Measurements from ENCODE around the gene GRHPR. TPM values are rescaled to one million over a fixed set of nuclear protein-coding genes. Genes with fewer than 3 reads are reported as not detected.

Gene GRHPR
- polyA plus RNA-seq, 2 of the 4 experiments (the other 2 are of a cell fraction), result 111 to 146 TPM

DNA sequence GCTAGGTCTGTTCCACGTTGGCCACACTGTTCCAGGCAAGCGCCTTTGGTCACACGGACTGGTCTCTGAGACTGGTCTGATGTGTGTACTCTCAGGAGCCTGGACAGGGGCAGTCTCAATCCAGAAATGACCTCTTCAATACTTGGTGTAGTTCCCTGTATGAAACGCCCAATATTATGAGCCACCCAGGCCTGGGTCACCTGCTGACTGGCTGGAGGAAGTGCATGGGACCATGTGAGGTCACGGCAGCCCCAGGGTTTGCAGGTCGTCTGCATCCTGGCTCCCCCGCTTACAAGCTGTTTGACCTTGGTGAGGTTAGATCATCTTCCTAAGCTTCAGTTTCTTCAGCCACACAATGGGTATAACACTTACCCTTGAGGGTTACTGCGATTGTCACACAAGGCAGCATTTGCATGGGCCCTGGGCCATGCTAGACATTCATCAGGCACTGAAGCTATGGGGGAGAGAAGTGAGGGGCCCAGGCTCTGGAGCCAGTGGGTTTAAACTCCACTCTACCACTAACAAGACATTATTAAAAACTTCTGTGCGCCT is 5.2 kb upstream of the GRHPR start (continued):
- no peak for TF ChIP-seq REST (IDR thresholded peaks at IDR 0.05)
- no peak for TF ChIP-seq CBX8 (IDR thresholded peaks at IDR 0.05)
- TF ChIP-seq MYC (IDR thresholded peaks at IDR 0.05; ENCODE audit: borderline replicate concordance, low read length), result no peak

DNA sequence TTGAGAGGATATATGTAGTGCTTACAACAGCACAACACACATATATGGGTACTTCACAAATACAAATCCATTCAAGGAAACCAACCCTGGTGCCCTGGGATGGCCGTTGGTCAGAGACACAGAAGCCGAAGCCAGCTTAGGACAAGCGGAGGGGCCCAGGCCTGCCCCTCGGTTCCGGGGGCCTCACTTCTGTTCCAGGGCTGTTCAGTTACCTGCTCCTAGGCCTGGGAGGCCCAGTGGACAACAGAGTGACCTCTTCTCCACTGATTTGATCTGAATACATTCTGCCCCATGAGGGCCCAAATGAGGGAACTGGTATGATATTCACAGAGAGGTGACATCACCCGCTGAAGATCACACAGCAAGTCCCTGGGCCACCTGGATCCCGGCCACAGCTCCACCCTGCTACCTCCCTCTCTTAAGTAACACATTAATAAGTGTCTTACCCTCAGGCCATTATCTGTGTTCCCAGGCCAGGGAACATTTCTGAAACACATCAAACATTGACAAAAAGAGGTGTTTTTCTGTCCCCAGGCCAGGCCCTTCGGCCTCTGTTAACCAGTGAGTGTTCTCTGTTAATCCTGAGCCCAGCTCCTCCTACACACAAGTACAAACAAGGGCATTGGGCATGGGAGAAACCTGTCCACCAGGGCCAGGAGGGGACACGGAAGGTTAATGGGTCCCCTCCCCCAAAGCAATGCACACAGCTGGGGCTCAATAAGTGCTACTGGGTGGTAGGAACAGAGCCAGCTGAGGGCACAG is 4.5 kb upstream of the GRHPR start:
- POLR2A ChIA-PET, result no interaction called here
- peak in 1 of 2 experiments; percentile 73 for DNase-seq (ENCODE audit: low read depth in 1 of 2, low spot score in 1 of 2)
- 56% methylated on average over 9 of the region's 9 CpGs for WGBS (ENCODE audit: missing lambda C conversion rate)

DNA sequence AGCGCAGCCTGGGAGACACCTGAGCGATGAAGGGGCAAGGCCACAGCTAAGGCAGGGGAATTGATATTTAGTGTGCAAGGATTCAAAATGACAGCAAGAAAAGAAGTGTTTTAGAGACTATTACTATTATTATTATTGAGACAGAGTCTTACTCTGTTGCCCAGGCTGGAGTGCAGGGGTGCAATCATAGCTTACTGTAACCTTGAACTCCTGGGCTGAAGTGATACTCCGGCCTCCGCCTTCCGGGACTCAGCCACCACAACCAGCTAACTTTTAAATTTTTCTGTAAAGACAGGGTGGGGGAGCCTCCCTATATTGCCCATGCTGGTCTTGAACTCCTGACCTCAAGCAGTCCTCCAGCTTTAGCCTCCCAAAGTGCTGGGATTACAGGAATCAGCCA is 3.3 kb upstream of the GRHPR start:
- ATAC-seq, result no peak
- CTCF ChIA-PET, result interaction anchor here (3.4 kb wide), 1 partner anchor 11 kb away, joined by 14 read pairs; no protein-coding TSS in a partner anchor

More for the DNA sequence above, 4.5 kb upstream of the GRHPR start:
- Histone ChIP-seq H3K27ac (peak overlapping the region; percentile 65 to 73), H3K9me3 (no peaks in the 10 kb centered on the region), H3K4me2 (peak overlapping the region; percentile 59), H3K4me3 (no peak overlapping the region), H3K4me1 (peaks cover 42% of the 10 kb centered on the region)
- no peak for ATAC-seq
- CTCF ChIA-PET, result interaction anchor here (1.1 to 3.4 kb wide), 5 partner anchors 8 to 48 kb away, joined by 3 to 14 read pairs (median 5); no protein-coding TSS in a partner anchor
- TF ChIP-seq RCOR1 (IDR thresholded peaks at IDR 0.05; ENCODE audit: low read depth, low read length), result no peak
- no peak for TF ChIP-seq CHD4 (IDR thresholded peaks at IDR 0.05; ENCODE audit: borderline replicate concordance)
- FAIRE-seq, result no peak

GRCh38 chr9:37420271-37421215 is 2.0 kb upstream of the GRHPR start:
- no peak overlapping the region for H3K27ac ChIP-seq
- no peaks in the 10 kb centered on the region for H3K9me3 ChIP-seq
- no peak overlapping the region for H3K4me3 ChIP-seq
- no peak for FAIRE-seq
- peaks cover 54% of the 10 kb centered on the region for H3K4me1 ChIP-seq
- no peak overlapping the region for H3K4me2 ChIP-seq
- WGBS (ENCODE audit: missing lambda C conversion rate), result 76% methylated on average over 12 of the region's 12 CpGs
- ATAC-seq, result no peak
- ChIA-PET POLR2A (no interaction called here), CTCF (interaction anchor here (0.6 to 3.4 kb wide), 3 partner anchors 10 to 1432 kb away, joined by 3 to 14 read pairs (median 3); no protein-coding TSS in a partner anchor)
- DNase-seq (ENCODE audit: low read depth in 1 of 2, low spot score in 1 of 2), result no peak
- no peak for TF ChIP-seq MAZ (IDR thresholded peaks at IDR 0.05; ENCODE audit: borderline replicate concordance, low read depth, low read length)
- no peak for TF ChIP-seq SREBF2 (IDR thresholded peaks at IDR 0.05)
- TF ChIP-seq POLR2AphosphoS2 (conservative IDR thresholded peaks at IDR 0.05; ENCODE audit: low read length), result no peak
- no peak for TF ChIP-seq MYC (IDR thresholded peaks at IDR 0.05; ENCODE audit: borderline replicate concordance, low read length)
- no peak for TF ChIP-seq NR3C1 (IDR thresholded peaks at IDR 0.05)
- no peak for TF ChIP-seq PBX3 (IDR thresholded peaks at IDR 0.05)
- TF ChIP-seq ZNF302 (CRISPR knock-in tag; IDR thresholded peaks at IDR 0.05), result no peak
- TF ChIP-seq MAFK (IDR thresholded peaks at IDR 0.05; ENCODE audit: partially characterized antibody), result no peak
- no peak for TF ChIP-seq TP53 (CRISPR knock-in tag; IDR thresholded peaks at IDR 0.05)
- TF ChIP-seq ZC3H11A (IDR thresholded peaks at IDR 0.05), result no peak
- TF ChIP-seq, protein P1, sequence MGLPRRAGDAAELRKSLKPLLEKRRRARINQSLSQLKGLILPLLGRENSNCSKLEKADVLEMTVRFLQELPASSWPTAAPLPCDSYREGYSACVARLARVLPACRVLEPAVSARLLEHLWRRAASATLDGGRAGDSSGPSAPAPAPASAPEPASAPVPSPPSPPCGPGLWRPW (IDR thresholded peaks at IDR 0.05), result no peak
- no peak for TF ChIP-seq HEYL (CRISPR knock-in tag; IDR thresholded peaks at IDR 0.05)
- no peak for TF ChIP-seq CEBPB (IDR thresholded peaks at IDR 0.05)
- no peak for TF ChIP-seq CBX8 (IDR thresholded peaks at IDR 0.05)
- no peak for TF ChIP-seq JUNB (IDR thresholded peaks at IDR 0.05)
- TF ChIP-seq REST (IDR thresholded peaks at IDR 0.05), result no peak

More for the DNA sequence above, 3.3 kb upstream of the GRHPR start:
- POLR2A ChIA-PET, result no interaction called here
- Histone ChIP-seq H3K4me3 (no peak overlapping the region), H3K9me3 (no peaks in the 10 kb centered on the region), H3K4me1 (peaks cover 52% of the 10 kb centered on the region), H3K4me2 (peak overlapping the region; percentile 59; the same call in 1 of the 3 replicates), H3K27ac (peak overlapping the region; percentile 65 to 73; a peak in 2 of 6 replicates)
- no peak for FAIRE-seq
- 92% methylated on average over 5 of the region's 5 CpGs for WGBS (ENCODE audit: missing lambda C conversion rate)
- TF ChIP-seq EHF (CRISPR knock-in tag; IDR thresholded peaks at IDR 0.05) (no peak), PHF8 (IDR thresholded peaks at IDR 0.05; ENCODE audit: borderline replicate concordance, low read depth) (no peak), BHLHE40 (IDR thresholded peaks at IDR 0.05; ENCODE audit: low read depth, low read length) (no peak)
- no peak for DNase-seq (ENCODE audit: low read depth in 1 of 2, low spot score in 1 of 2)

All from A549 (cell line).